Measurements from ENCODE around the gene COG4. TPM values are rescaled to one million over a fixed set of nuclear protein-coding genes. Genes with fewer than 3 reads are reported as not detected.

Gene COG4
- total and polyA plus RNA-seq, 2 experiments from 2014 or later: 28.8 to 38.1 TPM

DNA sequence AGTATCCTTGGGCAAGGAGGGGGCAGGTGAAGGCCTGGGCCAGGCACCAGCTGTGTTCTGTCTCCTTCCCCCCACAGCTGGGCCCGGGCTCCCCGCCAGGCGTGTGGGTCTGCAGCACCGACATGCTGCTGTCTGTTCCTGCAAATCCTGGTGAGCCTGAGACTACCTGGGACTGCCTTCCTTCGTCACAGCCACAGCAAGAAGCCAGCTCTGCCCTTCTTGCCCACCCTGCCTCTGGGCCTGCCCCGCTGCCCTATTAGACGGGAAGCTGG is 56.6 kb downstream of the COG4 start (continued):
- TF ChIP-seq, protein P1, sequence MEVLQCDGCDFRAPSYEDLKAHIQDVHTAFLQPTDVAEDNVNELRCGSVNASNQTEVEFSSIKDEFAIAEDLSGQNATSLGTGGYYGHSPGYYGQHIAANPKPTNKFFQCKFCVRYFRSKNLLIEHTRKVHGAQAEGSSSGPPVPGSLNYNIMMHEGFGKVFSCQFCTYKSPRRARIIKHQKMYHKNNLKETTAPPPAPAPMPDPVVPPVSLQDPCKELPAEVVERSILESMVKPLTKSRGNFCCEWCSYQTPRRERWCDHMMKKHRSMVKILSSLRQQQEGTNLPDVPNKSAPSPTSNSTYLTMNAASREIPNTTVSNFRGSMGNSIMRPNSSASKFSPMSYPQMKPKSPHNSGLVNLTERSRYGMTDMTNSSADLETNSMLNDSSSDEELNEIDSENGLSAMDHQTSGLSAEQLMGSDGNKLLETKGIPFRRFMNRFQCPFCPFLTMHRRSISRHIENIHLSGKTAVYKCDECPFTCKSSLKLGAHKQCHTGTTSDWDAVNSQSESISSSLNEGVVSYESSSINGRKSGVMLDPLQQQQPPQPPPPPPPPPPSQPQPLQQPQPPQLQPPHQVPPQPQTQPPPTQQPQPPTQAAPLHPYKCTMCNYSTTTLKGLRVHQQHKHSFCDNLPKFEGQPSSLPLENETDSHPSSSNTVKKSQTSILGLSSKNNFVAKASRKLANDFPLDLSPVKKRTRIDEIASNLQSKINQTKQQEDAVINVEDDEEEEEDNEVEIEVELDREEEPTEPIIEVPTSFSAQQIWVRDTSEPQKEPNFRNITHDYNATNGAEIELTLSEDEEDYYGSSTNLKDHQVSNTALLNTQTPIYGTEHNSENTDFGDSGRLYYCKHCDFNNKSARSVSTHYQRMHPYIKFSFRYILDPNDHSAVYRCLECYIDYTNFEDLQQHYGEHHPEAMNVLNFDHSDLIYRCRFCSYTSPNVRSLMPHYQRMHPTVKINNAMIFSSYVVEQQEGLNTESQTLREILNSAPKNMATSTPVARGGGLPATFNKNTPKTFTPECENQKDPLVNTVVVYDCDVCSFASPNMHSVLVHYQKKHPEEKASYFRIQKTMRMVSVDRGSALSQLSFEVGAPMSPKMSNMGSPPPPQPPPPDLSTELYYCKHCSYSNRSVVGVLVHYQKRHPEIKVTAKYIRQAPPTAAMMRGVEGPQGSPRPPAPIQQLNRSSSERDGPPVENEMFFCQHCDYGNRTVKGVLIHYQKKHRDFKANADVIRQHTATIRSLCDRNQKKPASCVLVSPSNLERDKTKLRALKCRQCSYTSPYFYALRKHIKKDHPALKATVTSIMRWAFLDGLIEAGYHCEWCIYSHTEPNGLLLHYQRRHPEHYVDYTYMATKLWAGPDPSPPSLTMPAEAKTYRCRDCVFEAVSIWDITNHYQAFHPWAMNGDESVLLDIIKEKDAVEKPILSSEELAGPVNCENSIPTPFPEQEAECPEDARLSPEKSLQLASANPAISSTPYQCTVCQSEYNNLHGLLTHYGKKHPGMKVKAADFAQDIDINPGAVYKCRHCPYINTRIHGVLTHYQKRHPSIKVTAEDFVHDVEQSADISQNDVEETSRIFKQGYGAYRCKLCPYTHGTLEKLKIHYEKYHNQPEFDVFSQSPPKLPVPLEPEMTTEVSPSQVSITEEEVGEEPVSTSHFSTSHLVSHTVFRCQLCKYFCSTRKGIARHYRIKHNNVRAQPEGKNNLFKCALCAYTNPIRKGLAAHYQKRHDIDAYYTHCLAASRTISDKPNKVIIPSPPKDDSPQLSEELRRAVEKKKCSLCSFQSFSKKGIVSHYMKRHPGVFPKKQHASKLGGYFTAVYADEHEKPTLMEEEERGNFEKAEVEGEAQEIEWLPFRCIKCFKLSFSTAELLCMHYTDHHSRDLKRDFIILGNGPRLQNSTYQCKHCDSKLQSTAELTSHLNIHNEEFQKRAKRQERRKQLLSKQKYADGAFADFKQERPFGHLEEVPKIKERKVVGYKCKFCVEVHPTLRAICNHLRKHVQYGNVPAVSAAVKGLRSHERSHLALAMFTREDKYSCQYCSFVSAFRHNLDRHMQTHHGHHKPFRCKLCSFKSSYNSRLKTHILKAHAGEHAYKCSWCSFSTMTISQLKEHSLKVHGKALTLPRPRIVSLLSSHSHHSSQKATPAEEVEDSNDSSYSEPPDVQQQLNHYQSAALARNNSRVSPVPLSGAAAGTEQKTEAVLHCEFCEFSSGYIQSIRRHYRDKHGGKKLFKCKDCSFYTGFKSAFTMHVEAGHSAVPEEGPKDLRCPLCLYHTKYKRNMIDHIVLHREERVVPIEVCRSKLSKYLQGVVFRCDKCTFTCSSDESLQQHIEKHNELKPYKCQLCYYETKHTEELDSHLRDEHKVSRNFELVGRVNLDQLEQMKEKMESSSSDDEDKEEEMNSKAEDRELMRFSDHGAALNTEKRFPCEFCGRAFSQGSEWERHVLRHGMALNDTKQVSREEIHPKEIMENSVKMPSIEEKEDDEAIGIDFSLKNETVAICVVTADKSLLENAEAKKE (CRISPR knock-in tag; IDR thresholded peaks at IDR 0.05): no peak

DNA sequence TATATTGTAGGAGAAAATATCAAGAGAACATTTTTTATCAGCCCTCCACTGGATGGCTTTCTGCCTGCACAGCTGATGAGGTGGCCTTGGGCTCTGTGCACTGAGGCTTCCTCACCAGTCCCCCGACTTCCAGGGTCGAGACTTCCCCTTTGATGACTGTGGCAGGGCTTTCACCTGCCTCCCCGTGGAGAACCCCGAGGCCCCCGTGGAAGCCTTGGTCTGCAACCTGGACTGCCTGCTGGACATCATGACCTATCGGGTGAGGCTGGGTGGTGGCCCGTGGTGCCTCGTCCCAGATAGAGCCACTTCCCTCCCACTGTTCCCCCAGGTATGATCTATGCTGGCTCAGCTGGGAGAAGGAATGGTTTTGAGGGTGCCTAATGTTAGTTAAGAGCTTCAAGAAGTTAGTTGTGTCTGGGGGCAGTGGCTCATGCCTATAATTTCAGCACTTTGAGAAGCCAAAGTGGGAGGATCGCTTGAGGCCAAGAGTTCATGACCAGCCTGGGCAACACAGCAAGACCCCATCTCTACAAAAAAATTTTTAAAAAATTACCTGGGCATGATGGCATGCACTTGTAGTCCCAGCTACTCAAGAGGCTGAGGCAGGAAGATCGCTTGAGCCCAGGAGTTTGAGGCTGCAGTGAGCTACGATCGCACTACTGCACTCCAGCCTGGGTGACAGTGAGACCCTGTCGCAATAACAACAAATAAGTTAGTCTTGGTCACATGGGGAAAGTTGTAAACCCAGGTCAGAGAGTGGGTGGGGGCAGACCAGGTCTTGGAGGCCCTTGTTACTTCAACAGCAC is 57.2 kb downstream of the COG4 start:
- H4K20me1 ChIP-seq (replicated peaks; ENCODE audit: insufficient read depth): no peaks in the 10 kb centered on the region
- no peak overlapping the region for H3K4me3 Mint-ChIP-seq
- no peaks in the 10 kb centered on the region for H3K9me2 ChIP-seq (ENCODE audit: insufficient read depth)
- no peak for ATAC-seq
- H3K79me2 ChIP-seq (replicated peaks; ENCODE audit: insufficient read depth): no peaks in the 10 kb centered on the region
- peaks cover 7% of the 10 kb centered on the region; the same call in 2 of the 3 replicates for H3K4me1 Mint-ChIP-seq
- H3K27me3 ChIP-seq (ENCODE audit: insufficient read depth): no peaks in the 10 kb centered on the region
- no peaks in the 10 kb centered on the region; the same call in 2 of the 3 replicates for H3K36me3 Mint-ChIP-seq (ENCODE audit: low read depth)
- no peak overlapping the region for H2AFZ ChIP-seq
- H3K4me3 ChIP-seq: no peak overlapping the region
- H3F3A ChIP-seq (replicated peaks; ENCODE audit: low read depth): no peaks in the 10 kb centered on the region
- H3K27ac Mint-ChIP-seq: no peak overlapping the region
- DNase-seq (ENCODE audit: low spot score): no peak
- no peaks in the 10 kb centered on the region for H3K36me3 ChIP-seq (ENCODE audit: insufficient read depth)
- H3K27me3 Mint-ChIP-seq (ENCODE audit: insufficient read depth, low read depth, poor library complexity): peaks cover 4% of the 10 kb centered on the region
- H3K9me3 Mint-ChIP-seq: no peaks in the 10 kb centered on the region
- H3K27ac ChIP-seq (ENCODE audit: low read depth): no peak overlapping the region
- no peaks in the 10 kb centered on the region for H3K4me1 ChIP-seq (ENCODE audit: insufficient read depth)
- H3K4me2 ChIP-seq: no peak overlapping the region
- TF ChIP-seq POLR2AphosphoS5 (IDR thresholded peaks at IDR 0.05; ENCODE audit: low read depth): no peak
- TF ChIP-seq, protein P1 (CRISPR knock-in tag; IDR thresholded peaks at IDR 0.05): no peak
- TF ChIP-seq JUNB (IDR thresholded peaks at IDR 0.05; ENCODE audit: unreplicated experiment): no peak
- no peak for TF ChIP-seq STAT1 (IDR thresholded peaks at IDR 0.05; ENCODE audit: unreplicated experiment)
- no peak for TF ChIP-seq CREB1 (CRISPR knock-in tag; IDR thresholded peaks at IDR 0.05; ENCODE audit: low read depth)
- TF ChIP-seq, protein P2, sequence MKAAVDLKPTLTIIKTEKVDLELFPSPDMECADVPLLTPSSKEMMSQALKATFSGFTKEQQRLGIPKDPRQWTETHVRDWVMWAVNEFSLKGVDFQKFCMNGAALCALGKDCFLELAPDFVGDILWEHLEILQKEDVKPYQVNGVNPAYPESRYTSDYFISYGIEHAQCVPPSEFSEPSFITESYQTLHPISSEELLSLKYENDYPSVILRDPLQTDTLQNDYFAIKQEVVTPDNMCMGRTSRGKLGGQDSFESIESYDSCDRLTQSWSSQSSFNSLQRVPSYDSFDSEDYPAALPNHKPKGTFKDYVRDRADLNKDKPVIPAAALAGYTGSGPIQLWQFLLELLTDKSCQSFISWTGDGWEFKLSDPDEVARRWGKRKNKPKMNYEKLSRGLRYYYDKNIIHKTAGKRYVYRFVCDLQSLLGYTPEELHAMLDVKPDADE (IDR thresholded peaks at IDR 0.05): no peak
- TF ChIP-seq EZH2 (IDR thresholded peaks at IDR 0.05; ENCODE audit: low read depth, unreplicated experiment): no peak
- no peak for TF ChIP-seq ZNF331 (CRISPR knock-in tag; IDR thresholded peaks at IDR 0.05; ENCODE audit: low read depth)
